ENCODE results near the gene RRAS. TPM values are rescaled to one million over a fixed set of nuclear protein-coding genes. Genes with fewer than 3 reads are reported as not detected.
"Not testable (repeated sequence)": the region's sequence is repeated elsewhere in the genome, so short reads cannot be mapped to it uniquely, and the experiment has no call there.

Gene RRAS
- total RNA-seq, 2 donors from 2014 or later: 60.9 to 83.5 TPM

DNA sequence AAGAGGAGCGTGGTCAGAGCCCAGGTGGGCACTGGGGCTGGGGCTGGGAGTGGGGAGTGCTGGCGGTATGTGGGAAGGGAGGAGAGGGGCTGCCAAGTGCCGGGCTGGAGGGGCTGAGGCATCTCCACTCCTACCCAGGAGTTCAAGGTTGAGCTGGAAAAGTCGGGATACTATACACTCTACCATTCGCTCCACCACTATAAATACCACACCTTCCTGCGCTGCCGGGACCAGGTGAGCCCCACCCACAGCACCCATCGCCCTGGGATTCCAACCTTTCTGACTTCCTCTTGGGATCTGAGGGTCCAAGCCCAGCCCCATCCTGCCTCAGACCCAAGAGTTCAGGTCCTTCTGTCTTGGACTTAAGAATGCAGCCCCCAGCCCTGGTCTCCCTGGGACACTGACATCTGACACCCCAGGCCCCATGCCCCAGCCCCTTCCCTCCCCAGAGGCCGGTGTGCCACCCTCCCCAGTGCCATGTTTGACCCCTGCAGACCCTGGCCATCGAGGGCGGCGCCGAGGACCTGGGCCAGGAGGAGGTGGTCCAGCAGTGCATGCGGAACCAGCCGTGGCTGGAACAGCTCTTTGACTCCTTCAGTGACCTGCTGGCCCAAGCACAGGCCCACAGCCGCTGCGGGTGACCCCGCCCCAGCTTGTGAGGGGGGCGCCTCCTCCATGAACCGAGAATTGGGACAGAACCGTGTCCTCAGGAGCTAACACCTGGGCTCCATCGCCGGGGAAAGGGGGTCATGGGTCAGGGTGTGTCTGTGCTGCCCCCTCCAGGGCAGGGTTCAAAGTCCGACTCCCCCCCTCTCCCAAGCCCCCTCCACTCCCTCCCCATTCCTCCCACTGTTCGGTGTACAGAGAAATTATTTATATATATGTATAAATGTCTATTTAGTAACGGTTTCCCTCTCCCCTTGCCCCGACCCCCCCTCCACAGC is 14.7 kb downstream of the RRAS start:
- H3K4me1 ChIP-seq: peaks cover 0 to 6% of the 10 kb centered on the region in 2 donors
- peaks cover 21% of the 10 kb centered on the region for H3K36me3 ChIP-seq
- TF ChIP-seq, protein P1, sequence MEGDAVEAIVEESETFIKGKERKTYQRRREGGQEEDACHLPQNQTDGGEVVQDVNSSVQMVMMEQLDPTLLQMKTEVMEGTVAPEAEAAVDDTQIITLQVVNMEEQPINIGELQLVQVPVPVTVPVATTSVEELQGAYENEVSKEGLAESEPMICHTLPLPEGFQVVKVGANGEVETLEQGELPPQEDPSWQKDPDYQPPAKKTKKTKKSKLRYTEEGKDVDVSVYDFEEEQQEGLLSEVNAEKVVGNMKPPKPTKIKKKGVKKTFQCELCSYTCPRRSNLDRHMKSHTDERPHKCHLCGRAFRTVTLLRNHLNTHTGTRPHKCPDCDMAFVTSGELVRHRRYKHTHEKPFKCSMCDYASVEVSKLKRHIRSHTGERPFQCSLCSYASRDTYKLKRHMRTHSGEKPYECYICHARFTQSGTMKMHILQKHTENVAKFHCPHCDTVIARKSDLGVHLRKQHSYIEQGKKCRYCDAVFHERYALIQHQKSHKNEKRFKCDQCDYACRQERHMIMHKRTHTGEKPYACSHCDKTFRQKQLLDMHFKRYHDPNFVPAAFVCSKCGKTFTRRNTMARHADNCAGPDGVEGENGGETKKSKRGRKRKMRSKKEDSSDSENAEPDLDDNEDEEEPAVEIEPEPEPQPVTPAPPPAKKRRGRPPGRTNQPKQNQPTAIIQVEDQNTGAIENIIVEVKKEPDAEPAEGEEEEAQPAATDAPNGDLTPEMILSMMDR (IDR thresholded peaks at IDR 0.05): no peak
- H3K4me3 ChIP-seq: no peak overlapping the region
- H3K27me3 ChIP-seq: no peaks in the 10 kb centered on the region
- no peaks in the 10 kb centered on the region for H3K9me3 ChIP-seq
- no peak for DNase-seq (ENCODE audit: low spot score)
- no peak overlapping the region for H3K27ac ChIP-seq

DNA sequence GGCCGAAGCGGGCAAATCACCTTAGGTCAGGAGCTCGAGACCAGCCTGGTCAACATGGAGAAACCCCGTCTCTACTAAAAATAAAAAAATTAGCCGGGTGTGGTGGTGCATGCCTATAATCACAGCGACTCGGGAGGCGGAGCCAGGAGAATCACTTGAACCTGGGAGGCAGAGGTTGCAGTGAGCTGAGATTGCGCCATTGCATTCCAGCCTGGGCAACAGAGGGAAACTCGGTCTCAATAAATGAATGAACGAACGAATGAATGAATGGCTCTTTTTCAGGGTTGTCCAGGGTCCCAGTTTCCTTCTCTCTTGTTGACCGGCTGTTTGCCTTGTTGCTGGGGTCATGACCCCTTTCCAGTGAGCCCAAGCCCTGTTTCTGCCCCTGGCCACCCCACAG is 22.1 kb downstream of the RRAS start:
- DNase-seq (ENCODE audit: low spot score); H3K27ac ChIP-seq; H3K9me3 ChIP-seq; H3K4me1 ChIP-seq; H3K4me3 ChIP-seq; H3K27me3 ChIP-seq: not testable (repeated sequence)
- peaks cover 53% of the 10 kb centered on the region for H3K36me3 ChIP-seq

DNA sequence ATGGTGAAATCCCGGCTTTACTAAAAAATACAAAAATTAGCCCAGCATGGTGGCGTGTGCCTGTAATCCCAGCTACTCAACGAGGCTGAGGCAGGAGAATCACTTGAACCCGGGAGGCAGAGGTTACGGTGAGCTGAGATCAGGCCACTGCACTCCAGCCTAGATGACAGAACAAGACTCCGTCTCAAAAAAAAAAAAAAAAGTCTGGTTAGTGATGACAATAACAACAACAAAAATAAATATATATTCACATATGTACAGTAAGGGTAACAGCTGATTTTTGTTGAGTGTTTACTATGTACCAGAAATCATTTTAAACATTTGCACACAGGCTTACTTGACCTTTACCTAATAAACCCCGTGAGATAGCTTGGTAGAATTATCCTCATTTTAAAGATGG is 23.0 kb downstream of the RRAS start:
- Histone ChIP-seq H3K27ac (no peak overlapping the region), H3K36me3 (peaks cover 51% of the 10 kb centered on the region), H3K4me3 (no peak overlapping the region), H3K9me3 (no peaks in the 10 kb centered on the region), H3K4me1 (peaks cover 0 to 16% of the 10 kb centered on the region in 2 donors), H3K27me3 (no peaks in the 10 kb centered on the region)
- DNase-seq (ENCODE audit: low spot score): no peak
- TF ChIP-seq, protein P1 (IDR thresholded peaks at IDR 0.05): no peak

DNA sequence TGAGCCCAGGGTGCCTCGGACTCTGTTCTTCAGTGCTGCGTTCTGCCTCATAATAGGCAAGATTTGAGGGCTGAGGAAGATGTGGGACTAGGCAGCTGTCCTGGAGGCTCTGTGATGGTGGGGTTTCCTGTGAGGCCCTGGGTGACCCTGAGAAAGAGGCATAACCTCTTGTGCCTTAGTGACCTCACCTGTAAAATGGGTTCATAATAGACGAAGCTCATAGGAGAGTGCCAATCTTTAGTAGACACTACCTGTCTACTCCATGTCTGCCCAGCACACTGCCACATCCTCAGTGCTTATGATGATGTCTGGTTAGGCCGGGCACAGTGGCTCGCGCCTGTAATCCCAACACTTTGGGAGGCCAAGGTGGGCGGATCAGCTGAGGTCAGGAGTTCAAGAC is 23.4 kb downstream of the RRAS start:
- Histone ChIP-seq H3K27me3 (no peaks in the 10 kb centered on the region), H3K36me3 (peaks cover 47% of the 10 kb centered on the region)
- no peak for DNase-seq (ENCODE audit: low spot score)

DNA sequence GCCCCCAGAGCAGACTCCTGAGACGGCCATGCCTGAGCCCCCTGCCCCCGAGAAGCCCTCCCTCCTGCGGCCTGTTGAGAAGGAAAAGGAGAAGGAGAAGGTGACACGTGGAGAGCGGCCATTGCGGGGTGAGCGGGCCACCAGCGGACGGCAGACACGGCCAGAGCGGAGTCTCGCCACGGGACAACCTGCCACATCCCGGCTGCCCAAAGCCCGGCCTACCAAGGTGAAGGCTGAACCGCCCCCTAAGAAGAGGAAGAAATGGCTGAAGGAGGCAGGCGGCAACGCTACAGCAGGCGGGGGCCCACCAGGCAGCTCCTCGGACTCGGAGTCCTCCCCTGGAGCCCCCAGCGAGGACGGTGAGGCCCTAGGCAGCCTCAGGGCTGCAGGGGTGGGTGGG is 24.1 kb downstream of the RRAS start:
- no peak for DNase-seq (ENCODE audit: low spot score)
- peaks cover 44% of the 10 kb centered on the region for H3K36me3 ChIP-seq

More for the DNA sequence above, 23.4 kb downstream of the RRAS start:
- H3K4me3 ChIP-seq: no peak overlapping the region
- TF ChIP-seq, protein P1 (IDR thresholded peaks at IDR 0.05): no peak
- peaks cover 0 to 17% of the 10 kb centered on the region in 2 donors for H3K4me1 ChIP-seq
- no peak overlapping the region for H3K27ac ChIP-seq
- no peaks in the 10 kb centered on the region for H3K9me3 ChIP-seq

More for the DNA sequence above, 24.1 kb downstream of the RRAS start:
- Histone ChIP-seq H3K4me3 (no peak overlapping the region), H3K27ac (no peak overlapping the region), H3K4me1 (peaks cover 0 to 17% of the 10 kb centered on the region in 2 donors), H3K9me3 (no peaks in the 10 kb centered on the region), H3K27me3 (no peaks in the 10 kb centered on the region)
- TF ChIP-seq, protein P1 (IDR thresholded peaks at IDR 0.05): no peak
